HL-60 (cell line): Measurements from ENCODE around the gene ROCK2.

Experiments used
- CTCF ChIP-seq: IDR thresholded peaks from one replicate; pipeline ENCODE4 v1.5.1; 2011; ENCODE audit warnings: low read length, control low read depth, inconsistent platforms; ENCODE audit not compliant: insufficient read depth
- POLR2AphosphoS5 ChIP-seq: IDR thresholded peaks from 2 replicates; pipeline ENCODE4 v1.6.1; 2012; ENCODE audit warnings: low read depth
- TF ChIP-seq, protein P1 (sequence below): IDR thresholded peaks from 2 replicates; pipeline ENCODE4 v1.6.1; 2012; ENCODE audit warnings: low read depth; ENCODE audit not compliant: insufficient replicate concordance

DNA sequence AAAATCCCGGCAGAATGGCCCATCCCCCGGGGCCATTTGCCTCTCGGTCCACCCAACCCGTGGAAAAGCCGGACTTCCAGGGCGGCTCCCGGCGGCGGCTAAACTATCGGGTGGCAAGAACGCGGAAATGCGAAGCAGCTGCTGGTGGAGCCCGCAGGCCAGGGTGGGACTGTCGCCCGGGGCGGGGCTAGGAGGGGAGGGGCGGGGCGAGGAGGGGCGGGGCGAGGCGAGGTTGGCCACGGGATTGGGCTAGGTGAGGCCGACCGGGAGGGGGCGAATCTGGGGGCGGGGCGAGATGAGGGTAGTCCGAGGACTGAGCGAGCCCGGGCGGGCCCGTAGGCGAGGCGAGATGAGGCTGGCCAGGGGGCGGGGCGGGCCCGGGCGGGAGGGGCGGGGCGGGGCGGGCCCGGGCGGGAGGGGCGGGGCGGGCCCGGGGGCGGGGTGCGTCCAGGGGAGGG is 189.5 kb downstream of the ROCK2 start:
- no peak for TF ChIP-seq CTCF
- TF ChIP-seq, protein P1, sequence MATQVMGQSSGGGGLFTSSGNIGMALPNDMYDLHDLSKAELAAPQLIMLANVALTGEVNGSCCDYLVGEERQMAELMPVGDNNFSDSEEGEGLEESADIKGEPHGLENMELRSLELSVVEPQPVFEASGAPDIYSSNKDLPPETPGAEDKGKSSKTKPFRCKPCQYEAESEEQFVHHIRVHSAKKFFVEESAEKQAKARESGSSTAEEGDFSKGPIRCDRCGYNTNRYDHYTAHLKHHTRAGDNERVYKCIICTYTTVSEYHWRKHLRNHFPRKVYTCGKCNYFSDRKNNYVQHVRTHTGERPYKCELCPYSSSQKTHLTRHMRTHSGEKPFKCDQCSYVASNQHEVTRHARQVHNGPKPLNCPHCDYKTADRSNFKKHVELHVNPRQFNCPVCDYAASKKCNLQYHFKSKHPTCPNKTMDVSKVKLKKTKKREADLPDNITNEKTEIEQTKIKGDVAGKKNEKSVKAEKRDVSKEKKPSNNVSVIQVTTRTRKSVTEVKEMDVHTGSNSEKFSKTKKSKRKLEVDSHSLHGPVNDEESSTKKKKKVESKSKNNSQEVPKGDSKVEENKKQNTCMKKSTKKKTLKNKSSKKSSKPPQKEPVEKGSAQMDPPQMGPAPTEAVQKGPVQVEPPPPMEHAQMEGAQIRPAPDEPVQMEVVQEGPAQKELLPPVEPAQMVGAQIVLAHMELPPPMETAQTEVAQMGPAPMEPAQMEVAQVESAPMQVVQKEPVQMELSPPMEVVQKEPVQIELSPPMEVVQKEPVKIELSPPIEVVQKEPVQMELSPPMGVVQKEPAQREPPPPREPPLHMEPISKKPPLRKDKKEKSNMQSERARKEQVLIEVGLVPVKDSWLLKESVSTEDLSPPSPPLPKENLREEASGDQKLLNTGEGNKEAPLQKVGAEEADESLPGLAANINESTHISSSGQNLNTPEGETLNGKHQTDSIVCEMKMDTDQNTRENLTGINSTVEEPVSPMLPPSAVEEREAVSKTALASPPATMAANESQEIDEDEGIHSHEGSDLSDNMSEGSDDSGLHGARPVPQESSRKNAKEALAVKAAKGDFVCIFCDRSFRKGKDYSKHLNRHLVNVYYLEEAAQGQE, result no peak
- TF ChIP-seq POLR2AphosphoS5, result peak; percentile 49; the same call in 1 of the 2 replicates
